Loucy (cell line): ENCODE data around the gene TRIM31.

Experiments
- CTCF ChIP-seq: fragments of 200-600 bp; sonication (generic); conservative IDR thresholded peaks from 2 replicates; pipeline ENCODE4 v1.5.1; 2014; ENCODE audit warnings: mild to moderate bottlenecking, antibody characterized with exemption, low read length
- EZH2phosphoT487 ChIP-seq: fragments of 200-600 bp; IDR thresholded peaks from 2 replicates; pipeline ENCODE4 v1.6.1; 2018; ENCODE audit warnings: antibody characterized with exemption, mild to moderate bottlenecking, moderate library complexity, borderline replicate concordance

DNA sequence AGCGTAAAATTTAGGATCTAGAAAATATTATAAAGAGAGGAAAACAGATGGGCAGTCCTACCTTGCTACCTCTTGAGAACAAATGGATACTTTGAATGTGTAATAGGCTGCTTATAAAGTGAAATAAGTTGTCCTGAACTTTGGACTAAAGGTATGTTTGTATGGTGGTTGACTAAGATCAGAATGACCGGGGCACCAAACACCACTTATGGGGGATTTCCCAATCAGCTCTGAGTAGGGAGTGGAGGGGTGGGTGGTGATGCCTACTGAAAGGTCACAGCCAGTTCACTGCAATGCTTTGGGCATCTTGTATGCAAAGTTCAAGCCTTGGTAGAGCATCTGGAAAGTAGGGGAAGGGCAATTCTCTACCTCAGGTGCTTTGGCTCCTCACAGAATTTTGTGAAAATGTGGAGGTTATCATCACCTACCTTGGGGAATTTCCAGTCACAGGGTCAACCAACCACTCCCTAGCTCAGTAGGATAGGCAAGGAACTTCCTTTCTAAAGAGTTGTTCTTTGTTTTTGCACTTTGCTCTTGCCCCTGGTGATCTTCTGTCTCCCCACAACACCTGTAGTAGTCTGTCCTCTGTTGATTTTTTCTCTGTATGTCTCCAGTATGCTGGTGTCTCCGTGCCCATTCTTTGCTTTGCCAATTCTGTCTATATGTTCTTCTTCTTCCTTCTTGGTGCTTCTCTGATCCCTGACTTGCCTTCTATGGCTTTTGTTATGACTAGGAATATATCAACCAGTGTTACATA is at the start of gene TRIM31:
- no peak for TF ChIP-seq CTCF
- TF ChIP-seq EZH2phosphoT487, result no peak
